Esophagus muscularis mucosa (tissue), 3 donors: ENCODE measurements around the gene IQCN.

Experiments used
- CTCF ChIP-seq, 3 experiments: fragments of 200-600 bp in 2 of 3; fragments of 450-650 bp in 1 of 3; sonication (generic) in 2 of 3; IDR thresholded peaks; one replicate each; pipeline ENCODE4 v1.5.1; 2017 to 2019; ENCODE audit warnings: antibody characterized with exemption in 3 of 3, mild to moderate bottlenecking in 2 of 3, moderate library complexity in 1 of 3
- POLR2A ChIP-seq: fragments of 450-650 bp; IDR thresholded peaks from one replicate; pipeline ENCODE4 v1.6.1; 2017; ENCODE audit warnings: antibody characterized with exemption, moderate library complexity, mild to moderate bottlenecking, low read depth
- POLR2AphosphoS5 ChIP-seq, 2 donors: sonication (generic); formaldehyde crosslinking; IDR thresholded peaks; one replicate each; pipeline ENCODE4 v1.6.1; 2017; ENCODE audit warnings: antibody characterized with exemption in 2 of 2

GRCh38 chr19:18263324-18264136, 10.7 kb downstream of the IQCN start:
- no peak for TF ChIP-seq CTCF (IDR thresholded peaks at IDR 0.05)
- no peak for TF ChIP-seq POLR2A
- TF ChIP-seq POLR2AphosphoS5 (IDR thresholded peaks at IDR 0.05), result no peak
